Activated naive CD4-positive, alpha-beta T cell treated with Interleukin-2 at 50 U/mL for 16 hours (primary cell): Measurements from ENCODE around the gene HCCS.
A peak's percentile ranks its signal among the peaks of the same experiment; 100 is the strongest.

Experiments
- DNase-seq: peaks from one replicate; pipeline ENCODE4 v3.0.0-alpha.2; 2020

The HCCS gene

GRCh38 chrX:11124112-11124511, 13.0 kb downstream of the HCCS start:
- DNase-seq, result no peak

- DNase-seq, result no peak
These were observed 13.9 kb downstream of the HCCS start for GRCh38 chrX:11125060-11125459.

GRCh38 chrX:11129534-11130105, 18.5 kb downstream of the HCCS start:
- DNase-seq, result no peak

GRCh38 chrX:11130136-11130535, 19.0 kb downstream of the HCCS start:
- DNase-seq, result no peak

GRCh38 chrX:11131146-11131545, 20.0 kb downstream of the HCCS start:
- no peak for DNase-seq

- no peak for DNase-seq
These were observed 24.5 kb downstream of the HCCS start for GRCh38 chrX:11135564-11136185.

GRCh38 chrX:11137543-11138139, 26.5 kb downstream of the HCCS start:
- DNase-seq, result no peak

- DNase-seq, result no peak
These were observed 27.6 kb downstream of the HCCS start for GRCh38 chrX:11138498-11139390.

GRCh38 chrX:11143931-11144678, 33.0 kb downstream of the HCCS start:
- peak; percentile 16 for DNase-seq

GRCh38 chrX:11146411-11146810, 35.3 kb downstream of the HCCS start:
- DNase-seq, result no peak

GRCh38 chrX:11148401-11148800, 37.3 kb downstream of the HCCS start:
- no peak for DNase-seq

- DNase-seq, result no peak
These were observed 40.8 kb downstream of the HCCS start for GRCh38 chrX:11151799-11152559.

GRCh38 chrX:11159149-11159548, 48.0 kb downstream of the HCCS start:
- no peak for DNase-seq

- DNase-seq, result no peak
These were observed 53.3 kb downstream of the HCCS start for GRCh38 chrX:11164433-11164832.

GRCh38 chrX:11171956-11172355, 60.8 kb downstream of the HCCS start:
- no peak for DNase-seq

GRCh38 chrX:11172415-11172814, 61.3 kb downstream of the HCCS start:
- no peak for DNase-seq
